ENCODE data around the gene CYBA. TPM values are rescaled to one million over a fixed set of nuclear protein-coding genes. Genes with fewer than 3 reads are reported as not detected.

The CYBA gene
- total and polyA plus RNA-seq, 2 donors (not counting 1 experiment from before 2014, with no cell fraction given), result 701 to 1,336 TPM

DNA sequence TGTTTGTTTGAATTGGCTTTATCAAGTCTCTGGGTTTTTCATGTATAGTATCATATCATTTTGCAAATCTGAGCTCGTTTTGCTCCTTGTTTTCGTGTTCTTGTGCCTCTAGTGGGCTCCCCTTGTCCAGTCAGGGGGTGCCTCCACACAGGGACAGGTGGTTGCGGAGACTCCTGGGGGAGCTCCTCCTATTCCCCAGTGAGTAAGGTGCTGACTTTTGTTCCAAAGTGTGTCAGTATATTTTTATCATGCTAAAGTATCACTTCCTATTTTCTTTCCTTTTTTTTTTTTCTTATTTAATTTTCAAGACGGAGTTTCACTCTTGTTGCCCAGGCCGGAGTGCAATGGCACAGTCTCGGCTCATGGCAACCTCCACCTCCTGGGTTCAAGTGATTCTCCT lies 42.8 kb downstream of the CYBA start:
- CTCF ChIA-PET, result interaction anchor here (0.7 to 1.3 kb wide), 4 partner anchors 25 to 97 kb away, joined by 3 to 4 read pairs (median 3); no protein-coding TSS in a partner anchor
- 60% methylated on average over 1 of the region's 6 CpGs for WGBS (ENCODE audit: insufficient coverage)
- peaks cover 17% of the 10 kb centered on the region for H3K4me1 Mint-ChIP-seq
- POLR2A ChIA-PET, result interaction anchor here (0.7 kb wide), 2 partner anchors 12 to 671 kb away, joined by 4 read pairs; no protein-coding TSS in a partner anchor
- TF ChIP-seq, protein P1, sequence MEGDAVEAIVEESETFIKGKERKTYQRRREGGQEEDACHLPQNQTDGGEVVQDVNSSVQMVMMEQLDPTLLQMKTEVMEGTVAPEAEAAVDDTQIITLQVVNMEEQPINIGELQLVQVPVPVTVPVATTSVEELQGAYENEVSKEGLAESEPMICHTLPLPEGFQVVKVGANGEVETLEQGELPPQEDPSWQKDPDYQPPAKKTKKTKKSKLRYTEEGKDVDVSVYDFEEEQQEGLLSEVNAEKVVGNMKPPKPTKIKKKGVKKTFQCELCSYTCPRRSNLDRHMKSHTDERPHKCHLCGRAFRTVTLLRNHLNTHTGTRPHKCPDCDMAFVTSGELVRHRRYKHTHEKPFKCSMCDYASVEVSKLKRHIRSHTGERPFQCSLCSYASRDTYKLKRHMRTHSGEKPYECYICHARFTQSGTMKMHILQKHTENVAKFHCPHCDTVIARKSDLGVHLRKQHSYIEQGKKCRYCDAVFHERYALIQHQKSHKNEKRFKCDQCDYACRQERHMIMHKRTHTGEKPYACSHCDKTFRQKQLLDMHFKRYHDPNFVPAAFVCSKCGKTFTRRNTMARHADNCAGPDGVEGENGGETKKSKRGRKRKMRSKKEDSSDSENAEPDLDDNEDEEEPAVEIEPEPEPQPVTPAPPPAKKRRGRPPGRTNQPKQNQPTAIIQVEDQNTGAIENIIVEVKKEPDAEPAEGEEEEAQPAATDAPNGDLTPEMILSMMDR (IDR thresholded peaks at IDR 0.05), result no peak
- no peak for TF ChIP-seq EZH2 (IDR thresholded peaks at IDR 0.05; ENCODE audit: borderline replicate concordance, insufficient read depth, low read depth, low read length, poor library complexity, severe bottlenecking)
- H3K9ac ChIP-seq (ENCODE audit: low read length), result no peak overlapping the region
- H2AFZ ChIP-seq (ENCODE audit: insufficient read depth, low read depth, low read length, poor library complexity, severe bottlenecking), result no peak overlapping the region
- no peak overlapping the region for H3K4me3 ChIP-seq (ENCODE audit: control extremely low read depth in 1 of 5, extremely low read depth in 1 of 5, insufficient read depth in 1 of 5, low read depth in 2 of 5, low read length in 4 of 5)
- no peaks in the 10 kb centered on the region for H3K27me3 Mint-ChIP-seq
- H3K27me3 ChIP-seq (replicated peaks in 1 of 4; ENCODE audit: control extremely low read depth in 1 of 4, control insufficient read depth in 3 of 4, insufficient read depth in 4 of 4, low read length in 3 of 4), result no peaks in the 10 kb centered on the region
- intact Hi-C loops (cut with micrococcal nuclease), result no loop called here
- peak overlapping the region; percentile 48 for H3K4me2 ChIP-seq (replicated peaks; ENCODE audit: low read depth, low read length, poor library complexity, severe bottlenecking)
- no peak overlapping the region for H3K4me3 Mint-ChIP-seq
- H3K79me2 ChIP-seq (ENCODE audit: control insufficient read depth, insufficient read depth, low read length), result peaks cover 57% of the 10 kb centered on the region
- peak overlapping the region in 1 of 2 donors; percentile 7 for H3K27ac ChIP-seq (ENCODE audit: low read length in 2 of 2)
- DNase-seq (peak; percentile 35), ATAC-seq (ENCODE audit: low read depth) (peak; percentile 54)
- peaks cover 0 to 56% of the 10 kb centered on the region in 2 experiments for H3K36me3 ChIP-seq (replicated peaks in 1 of 2; ENCODE audit: control extremely low read depth in 1 of 2, control insufficient read depth in 1 of 2, extremely low read depth in 1 of 2, insufficient read depth in 2 of 2, low read length in 1 of 2)
- H3K4me1 ChIP-seq (ENCODE audit: control insufficient read depth in 2 of 2, insufficient read depth in 2 of 2, low read length in 2 of 2), result peaks cover 7 to 18% of the 10 kb centered on the region in 2 donors
- H3K9me3 ChIP-seq (ENCODE audit: control extremely low read depth in 1 of 3, control insufficient read depth in 2 of 3, insufficient read depth in 1 of 3, low read length in 2 of 3), result no peaks in the 10 kb centered on the region
- no peak overlapping the region for H3K27ac Mint-ChIP-seq
- peaks cover 42% of the 10 kb centered on the region for H4K20me1 ChIP-seq (ENCODE audit: control insufficient read depth, insufficient read depth, low read length, poor library complexity, severe bottlenecking)
- H3K9me3 Mint-ChIP-seq (ENCODE audit: insufficient read depth), result no peaks in the 10 kb centered on the region

DNA sequence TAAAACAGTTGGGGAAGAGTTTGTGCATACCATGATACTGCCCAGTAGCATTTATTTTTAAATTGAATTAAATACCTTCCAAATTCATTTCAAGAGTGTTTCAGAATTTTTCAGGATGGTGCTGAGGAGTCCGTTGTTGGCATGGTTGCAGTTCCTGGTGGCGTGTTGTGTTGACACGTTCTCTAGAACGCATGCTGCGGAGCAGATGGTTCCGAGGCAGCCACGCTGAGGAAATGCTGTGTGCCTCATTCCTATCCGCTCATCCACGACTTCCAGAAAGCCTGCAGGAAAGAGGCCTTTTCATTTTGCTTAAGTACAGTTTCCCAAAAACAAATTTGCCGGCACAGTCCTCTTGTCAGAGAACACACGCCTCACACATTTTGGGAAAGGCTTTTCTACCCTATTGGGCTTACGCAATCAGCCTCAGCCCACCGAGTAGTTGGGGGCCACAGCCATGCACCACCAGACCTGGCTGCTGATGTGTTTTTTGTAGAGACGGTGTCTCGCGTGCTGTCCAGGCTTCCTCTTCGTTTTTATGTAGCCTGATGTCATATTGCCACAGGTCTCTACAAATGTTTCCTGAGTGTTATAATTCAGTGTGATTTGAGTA lies 44.6 kb downstream of the CYBA start:
- Histone ChIP-seq H2AFZ (ENCODE audit: insufficient read depth, low read depth, low read length, poor library complexity, severe bottlenecking) (no peak overlapping the region), H3K27me3 (replicated peaks in 1 of 4; ENCODE audit: control extremely low read depth in 1 of 4, control insufficient read depth in 3 of 4, insufficient read depth in 4 of 4, low read length in 3 of 4) (no peaks in the 10 kb centered on the region), H3K79me2 (ENCODE audit: control insufficient read depth, insufficient read depth, low read length) (peaks cover 61% of the 10 kb centered on the region), H3K27ac (ENCODE audit: low read length in 2 of 2) (no peak overlapping the region), H4K20me1 (ENCODE audit: control insufficient read depth, insufficient read depth, low read length, poor library complexity, severe bottlenecking) (peaks cover 42% of the 10 kb centered on the region), H3K4me2 (replicated peaks; ENCODE audit: low read depth, low read length, poor library complexity, severe bottlenecking) (no peak overlapping the region), H3K9me3 (ENCODE audit: control extremely low read depth in 1 of 3, control insufficient read depth in 2 of 3, insufficient read depth in 1 of 3, low read length in 2 of 3) (no peaks in the 10 kb centered on the region), H3K36me3 (replicated peaks in 1 of 2; ENCODE audit: control extremely low read depth in 1 of 2, control insufficient read depth in 1 of 2, extremely low read depth in 1 of 2, insufficient read depth in 2 of 2, low read length in 1 of 2) (peaks cover 0 to 53% of the 10 kb centered on the region in 2 experiments), H3K4me3 (ENCODE audit: control extremely low read depth in 1 of 5, extremely low read depth in 1 of 5, insufficient read depth in 1 of 5, low read depth in 2 of 5, low read length in 4 of 5) (no peak overlapping the region), H3K4me1 (ENCODE audit: control insufficient read depth in 2 of 2, insufficient read depth in 2 of 2, low read length in 2 of 2) (peaks cover 7 to 18% of the 10 kb centered on the region in 2 donors), H3K9ac (ENCODE audit: low read length) (no peak overlapping the region)
- ATAC-seq (ENCODE audit: low read depth) (no peak), DNase-seq (no peak)
- no peaks in the 10 kb centered on the region for H3K27me3 Mint-ChIP-seq
- ChIA-PET CTCF (no interaction called here), POLR2A (no interaction called here)
- TF ChIP-seq, protein P1 (IDR thresholded peaks at IDR 0.05), result no peak
- no peak for TF ChIP-seq EZH2 (IDR thresholded peaks at IDR 0.05; ENCODE audit: borderline replicate concordance, insufficient read depth, low read depth, low read length, poor library complexity, severe bottlenecking)
- H3K9me3 Mint-ChIP-seq (ENCODE audit: insufficient read depth), result no peaks in the 10 kb centered on the region
- intact Hi-C loops (cut with micrococcal nuclease), result no loop called here
- WGBS (ENCODE audit: insufficient coverage), result 97% methylated on average over 17 of the region's 17 CpGs
- no peak overlapping the region for H3K4me3 Mint-ChIP-seq
- no peak overlapping the region for H3K27ac Mint-ChIP-seq
- H3K4me1 Mint-ChIP-seq, result peaks cover 17% of the 10 kb centered on the region
